ENCODE measurements around the gene AGTR1.

GRCh38 chr3:148694116-148694515 lies 3.6 kb upstream of the AGTR1 start:
- TF ChIP-seq CTCF (IDR thresholded peaks at IDR 0.05): no peak
- TF ChIP-seq POLR2A (IDR thresholded peaks at IDR 0.05): no peak
- no peak for TF ChIP-seq POLR2AphosphoS5 (IDR thresholded peaks at IDR 0.05)

Measured in prostate gland (tissue), 2 donors.